ENCODE data around the gene SPTAN1.
A peak's percentile ranks its signal among the peaks of the same experiment; 100 is the strongest.
"Not testable (repeated sequence)": the region's sequence is repeated elsewhere in the genome, so short reads cannot be mapped to it uniquely, and the experiment has no call there.

The SPTAN1 gene

DNA sequence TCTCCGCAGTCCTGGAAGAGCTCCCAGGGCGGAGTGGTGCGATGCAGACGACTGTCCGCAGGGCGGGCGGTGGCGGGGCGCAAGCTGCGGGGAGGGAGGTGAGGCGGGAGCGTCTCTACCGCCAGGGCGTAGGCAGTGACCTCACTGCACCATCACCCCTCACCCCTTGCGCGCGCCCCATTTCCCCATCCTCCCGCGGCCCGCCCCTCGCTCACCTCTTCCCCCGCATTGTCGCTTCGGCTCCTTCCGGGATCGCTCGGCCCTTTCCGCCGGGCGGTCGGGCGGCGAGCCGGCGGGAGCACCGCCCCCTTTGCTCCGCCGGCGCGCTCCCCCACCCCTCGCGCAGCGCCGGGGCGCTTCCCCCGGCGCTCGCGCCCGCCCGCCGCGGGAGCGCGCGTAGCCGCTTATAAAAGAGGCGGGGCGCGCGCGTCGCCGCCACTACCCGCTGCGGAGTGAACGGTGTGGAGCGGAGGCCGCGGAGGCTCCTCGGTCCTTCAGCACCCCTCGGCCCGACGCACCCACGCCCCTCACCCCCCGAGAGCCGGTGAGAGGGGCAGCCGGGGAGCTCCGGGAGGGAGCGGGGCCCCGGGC, at the start of gene SPTAN1:
Gene SPTAN1 (plus strand): TSS at position 435 of the 591 bp plus-strand sequence. CDS start 14,154 bp downstream, outside the sequence.
- peak; percentile 93 for DNase-seq

DNA sequence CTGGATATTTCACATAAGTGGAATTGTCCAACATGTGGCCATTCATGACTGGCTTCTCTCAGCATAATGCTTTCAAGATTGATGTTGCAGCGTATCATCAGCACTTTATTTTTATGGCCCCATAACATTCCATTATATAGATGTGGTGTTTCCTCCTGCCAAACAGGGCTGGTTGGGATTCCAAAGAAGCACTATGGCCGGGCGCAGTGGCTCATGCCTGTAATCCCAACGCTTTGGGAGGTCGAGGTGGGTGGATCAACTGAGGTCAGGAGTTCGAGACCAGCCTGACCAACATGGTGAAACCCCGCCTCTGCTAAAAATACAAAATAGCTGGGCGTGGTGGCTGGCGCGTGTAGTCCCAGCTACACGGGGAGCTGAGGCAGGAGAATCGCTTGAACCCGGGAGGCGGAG, 49.0 kb upstream of the SPTAN1 start:
- not testable (repeated sequence) for DNase-seq

- DNase-seq = no peak
Observed at GRCh38 chr9:128503870-128504269, 48.5 kb upstream of the SPTAN1 start.

DNA sequence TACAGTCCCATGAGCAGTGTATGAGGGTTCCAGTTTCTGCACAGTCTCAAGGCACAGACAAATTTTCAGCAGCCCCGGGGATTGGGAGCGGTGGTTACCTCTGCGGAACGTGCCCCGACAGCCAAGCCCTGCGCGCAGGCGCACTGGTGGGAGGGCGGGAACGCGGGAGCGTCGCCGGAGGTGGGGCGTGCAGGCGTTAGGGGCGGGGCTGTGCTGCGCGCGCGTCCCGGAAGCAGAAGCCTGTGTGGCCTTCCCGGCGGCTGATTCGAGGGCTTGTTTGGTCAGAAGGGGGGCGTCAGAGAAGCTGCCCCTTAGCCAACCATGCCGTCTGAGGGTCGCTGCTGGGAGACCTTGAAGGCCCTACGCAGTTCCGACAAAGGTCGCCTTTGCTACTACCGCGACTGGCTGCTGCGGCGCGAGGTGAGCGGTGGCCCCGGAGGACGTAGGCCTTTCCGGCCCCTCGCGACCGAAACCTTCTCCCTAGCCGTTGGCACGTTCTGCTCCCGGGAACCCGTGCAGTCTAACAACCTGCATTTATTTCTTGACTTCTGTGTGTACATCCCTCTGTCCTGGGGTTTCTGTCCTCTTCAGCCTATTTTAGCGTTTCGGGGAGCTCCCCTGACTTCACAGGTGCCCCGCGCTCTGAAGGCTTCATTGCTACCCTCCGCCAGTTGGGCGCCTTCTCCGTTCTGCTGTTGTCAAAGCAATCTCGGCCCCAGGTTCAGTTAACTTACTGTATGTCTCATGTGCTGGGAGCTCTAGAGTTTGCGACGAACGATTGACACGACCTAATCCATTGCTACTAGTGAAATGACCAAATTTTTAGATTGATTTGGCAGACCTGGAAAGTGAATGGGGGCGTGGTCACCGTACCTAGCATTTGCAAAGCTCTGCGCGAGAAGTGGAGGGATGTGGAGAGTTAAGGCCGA, 47.6 kb upstream of the SPTAN1 start, which contains the start of gene GLE1:
Gene GLE1 (plus strand): TSS at position 235 of the 929 bp plus-strand sequence. CDS start 87 bp downstream, at position 322.
- peak; percentile 96 for DNase-seq

GRCh38 chr9:128505414-128505765, 47.0 kb upstream of the SPTAN1 start:
- DNase-seq = no peak

GRCh38 chr9:128505906-128506305, 46.5 kb upstream of the SPTAN1 start:
- not testable (repeated sequence) for DNase-seq

- no peak for DNase-seq
Observed at GRCh38 chr9:128512820-128513219, 39.6 kb upstream of the SPTAN1 start.

DNA sequence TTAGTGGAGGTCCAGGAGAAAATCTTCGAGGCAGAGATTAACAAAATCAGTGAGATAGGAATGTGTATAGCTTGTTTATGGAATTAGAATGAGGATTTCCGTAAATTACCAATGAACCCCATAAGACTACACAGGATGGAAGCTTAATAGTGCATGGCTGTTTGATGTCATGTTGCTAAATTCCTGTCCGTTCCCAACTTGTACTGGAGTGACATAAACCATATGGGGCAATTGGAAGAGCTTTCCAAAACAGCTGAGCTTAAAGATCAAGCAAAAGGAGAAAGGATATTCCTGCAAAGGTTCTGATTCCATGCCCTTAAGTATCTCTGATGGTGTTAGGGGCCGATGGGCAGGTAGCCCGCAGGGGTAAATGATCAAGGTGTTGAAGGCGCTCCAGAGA, 30.4 kb upstream of the SPTAN1 start:
- no peak for DNase-seq

DNA sequence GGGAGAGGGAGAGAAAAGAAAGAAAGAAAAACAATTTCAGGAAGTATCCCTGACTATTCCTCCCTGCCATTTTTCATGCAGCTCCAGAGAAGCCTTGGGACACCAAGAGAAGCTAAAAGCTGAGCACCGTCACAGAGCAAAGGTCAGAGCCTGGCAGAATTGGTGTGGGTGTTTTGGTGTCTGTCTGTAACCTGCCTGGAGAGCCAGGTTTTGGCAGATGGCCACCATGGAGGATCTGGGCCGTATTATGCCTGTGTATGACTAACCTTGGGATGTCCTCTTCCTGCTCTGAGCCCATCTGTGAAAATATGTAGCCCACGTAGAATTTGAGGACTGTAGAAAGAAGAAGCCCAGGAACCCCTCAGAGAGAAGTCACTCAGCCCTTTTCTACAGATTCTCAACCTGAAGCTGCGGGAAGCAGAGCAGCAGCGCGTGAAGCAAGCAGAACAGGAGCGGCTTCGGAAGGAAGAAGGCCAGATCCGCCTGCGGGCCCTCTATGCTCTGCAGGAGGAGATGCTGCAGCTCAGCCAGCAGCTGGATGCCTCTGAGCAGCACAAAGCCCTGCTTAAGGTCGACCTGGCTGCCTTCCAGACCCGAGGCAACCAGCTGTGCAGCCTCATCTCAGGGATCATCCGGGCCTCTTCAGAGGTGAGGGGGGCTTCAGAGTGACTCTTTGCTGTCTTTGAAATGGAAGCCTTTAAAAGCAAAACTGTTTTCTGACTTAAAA, 29.0 kb upstream of the SPTAN1 start:
- DNase-seq = no peak

DNA sequence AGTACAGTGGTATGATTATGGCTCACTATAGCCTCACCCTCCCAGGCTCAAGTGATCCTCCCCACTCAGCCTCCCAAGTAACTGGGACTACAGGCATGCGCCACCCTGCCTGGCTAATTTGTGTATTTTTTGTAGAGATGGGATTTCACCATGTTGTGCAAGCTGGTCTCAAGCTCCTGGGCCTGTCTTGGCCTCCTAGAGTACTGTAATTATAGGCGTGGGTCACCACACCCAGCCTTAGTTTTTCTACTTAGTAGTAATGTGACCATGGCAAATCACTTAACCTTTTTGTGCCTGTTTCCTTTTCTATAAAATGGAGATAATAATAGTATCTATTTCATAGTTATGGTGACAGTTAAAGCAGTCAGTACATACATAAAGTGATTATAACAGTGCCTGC, 25.7 kb upstream of the SPTAN1 start:
- DNase-seq = no peak

GRCh38 chr9:128528445-128529160, 23.8 kb upstream of the SPTAN1 start:
- no peak for DNase-seq

GRCh38 chr9:128529191-128529590, 23.2 kb upstream of the SPTAN1 start:
- no peak for DNase-seq

GRCh38 chr9:128532581-128532980, 19.8 kb upstream of the SPTAN1 start:
- DNase-seq = no peak

DNA sequence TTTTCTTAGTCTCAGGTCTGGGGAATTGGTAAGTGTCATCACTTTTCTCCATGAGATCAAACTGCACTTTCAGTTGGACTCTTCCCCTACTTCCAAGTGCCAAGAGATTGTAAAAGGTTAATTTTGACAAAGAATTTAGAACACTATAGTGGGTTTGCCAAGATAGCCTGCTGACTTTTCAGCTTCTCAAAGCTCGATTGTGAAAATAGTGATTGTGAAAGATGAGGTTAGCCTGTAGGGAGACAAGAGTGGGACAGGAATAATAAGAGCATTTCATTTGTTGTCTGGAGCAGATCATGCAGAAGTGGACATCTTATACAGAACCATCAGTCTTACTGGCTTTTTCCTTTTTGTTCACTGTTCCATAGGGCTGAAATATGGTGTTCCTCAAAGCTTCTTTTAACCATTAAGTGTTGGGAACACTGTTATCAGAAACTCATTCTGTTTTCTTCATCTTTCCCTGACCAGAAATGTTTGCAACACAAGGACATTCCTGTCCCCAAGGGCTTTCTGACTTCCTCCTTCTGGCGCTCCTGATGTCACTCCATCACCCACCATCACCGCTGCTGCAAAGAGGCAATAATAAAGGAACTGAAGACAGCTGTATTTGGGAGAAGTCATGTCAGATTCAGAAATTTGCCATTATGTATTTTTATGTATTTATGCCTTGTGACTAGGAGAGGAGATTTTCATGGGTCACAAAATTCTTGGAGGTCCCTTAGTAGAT, 11.6 kb upstream of the SPTAN1 start:
- no peak for DNase-seq

DNA sequence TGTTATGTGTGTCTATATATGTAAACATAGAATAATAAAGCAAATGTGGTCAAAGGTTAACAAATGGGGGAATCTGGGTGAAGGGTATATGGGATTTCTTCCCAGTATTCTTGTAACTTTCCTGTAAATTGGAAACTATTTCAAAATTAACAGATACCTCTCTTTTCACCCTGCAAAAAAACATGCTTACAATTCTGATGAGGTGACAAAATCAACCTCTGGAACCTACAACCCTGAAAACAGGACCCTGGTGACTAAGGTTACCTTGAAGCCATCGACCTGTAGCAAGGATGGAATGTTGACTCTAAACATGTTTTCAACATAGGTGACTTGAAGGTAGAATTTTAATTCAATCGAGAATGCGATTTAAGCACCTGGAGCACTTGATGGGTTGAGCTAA, 5.9 kb upstream of the SPTAN1 start:
- no peak for DNase-seq

GRCh38 chr9:128548876-128549275, 3.5 kb upstream of the SPTAN1 start:
- DNase-seq = no peak

DNA sequence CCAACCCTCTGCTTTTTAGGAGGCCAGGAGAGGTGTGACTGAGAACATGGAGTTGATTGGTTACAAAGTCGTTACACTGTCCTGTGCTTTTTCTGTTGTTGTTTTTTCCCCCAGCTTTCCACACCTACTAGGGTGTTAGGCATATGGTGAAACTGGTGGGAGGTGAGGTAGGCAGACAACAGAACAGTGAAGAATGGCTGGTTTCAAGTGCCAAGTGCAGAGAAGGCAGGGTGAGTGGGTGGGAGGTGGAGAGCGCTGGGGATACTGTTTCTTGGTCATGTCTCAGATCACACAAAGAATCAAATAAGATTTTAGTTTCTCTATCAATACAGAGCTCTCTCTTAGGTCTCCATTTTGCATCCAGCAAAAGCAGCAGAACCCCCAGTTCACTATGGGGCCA, 2.2 kb upstream of the SPTAN1 start:
- DNase-seq = no peak

GRCh38 chr9:128550770-128551656, 1.4 kb upstream of the SPTAN1 start:
- no peak for DNase-seq

- DNase-seq = no peak
Observed at GRCh38 chr9:128551657-128552152, 682 bp upstream of the SPTAN1 start.

GRCh38 chr9:128552744-128553440, 505 bp downstream of the SPTAN1 start:
- DNase-seq = peak; percentile 50
